ENCODE data around the gene NLRX1. TPM values are rescaled to one million over a fixed set of nuclear protein-coding genes. Genes with fewer than 3 reads are reported as not detected.

NLRX1 gene
- total and polyA plus RNA-seq, 10 of the 15 experiments (the other 5 are each of a cell fraction or from before 2014, with no cell fraction given): 0.85 to 18.5 (median 10.0) TPM

DNA sequence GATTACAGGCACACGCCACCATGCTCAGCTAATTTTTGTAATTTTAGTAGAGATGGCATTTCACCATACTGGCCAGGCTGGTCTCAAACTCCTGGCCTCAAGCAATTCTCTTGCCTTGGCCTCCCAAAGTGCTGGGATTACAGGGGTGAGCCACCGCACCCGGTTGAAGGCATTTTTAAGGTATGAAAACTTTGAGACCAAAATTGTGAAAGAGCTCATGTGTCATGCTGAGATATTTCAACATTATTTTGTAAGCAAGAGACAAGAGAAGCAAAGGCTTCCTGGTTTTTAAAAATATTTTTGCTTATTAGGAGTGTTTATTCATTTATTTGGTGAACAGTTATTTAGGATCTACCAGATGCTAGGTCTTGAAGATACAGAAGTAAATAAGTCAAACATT, 23.6 kb downstream of the NLRX1 start:
- ATAC-seq (no peak), FAIRE-seq (no peak), DNase-seq (ENCODE audit: low read depth, low spot score) (no peak)
- Histone ChIP-seq H3K79me2 (ENCODE audit: control insufficient read depth, insufficient read depth, low read length) (no peaks in the 10 kb centered on the region), H2AFZ (ENCODE audit: control insufficient read depth, low read depth, low read length) (no peak overlapping the region), H3K27me3 (replicated peaks in 1 of 2; ENCODE audit: control insufficient read depth in 2 of 2, insufficient read depth in 2 of 2, low read length in 1 of 2) (0 out of 4 replicates have a peak, but pooled peaks cover 0 to 2% of the 10 kb centered on the region in 2 experiments), H3K9ac (ENCODE audit: control insufficient read depth, insufficient read depth, low read length) (no peak overlapping the region), H3K9me3 (replicated peaks; ENCODE audit: control insufficient read depth, insufficient read depth, low read length) (no peaks in the 10 kb centered on the region), H3K4me1 (ENCODE audit: control insufficient read depth, insufficient read depth, low read length) (no peaks in the 10 kb centered on the region), H3K4me3 (no peak overlapping the region), H3K4me2 (ENCODE audit: control insufficient read depth, insufficient read depth) (no peak overlapping the region), H3K36me3 (ENCODE audit: control insufficient read depth in 2 of 2, insufficient read depth in 2 of 2, low read length in 1 of 2) (no peaks in the 10 kb centered on the region), H3K27ac (ENCODE audit: control insufficient read depth, insufficient read depth) (no peak overlapping the region), H4K20me1 (ENCODE audit: control insufficient read depth, insufficient read depth) (no peaks in the 10 kb centered on the region)
- intact Hi-C loops (cut with micrococcal nuclease; ENCODE audit: unreplicated experiment): no loop called here
- in situ Hi-C loops (cut with MboI): no loop called here
- ChIA-PET RAD21 (ENCODE audit: unreplicated experiment) (no interaction called here), POLR2A (interaction anchor here (0.7 to 1.1 kb wide), 2 partner anchors 10 to 20 kb away, joined by 5 read pairs; no protein-coding TSS in a partner anchor), CTCF (interaction anchor here (1.3 to 1.8 kb wide), 2 partner anchors 11 to 93 kb away, joined by 3 to 5 read pairs; no protein-coding TSS in a partner anchor), SMC1A (ENCODE audit: uncharacterized antibody, unreplicated experiment) (interaction anchor here (0.6 to 1.2 kb wide), 2 partner anchors 16 to 101 kb away, joined by 3 read pairs; no protein-coding TSS in a partner anchor)
- WGBS (ENCODE audit: insufficient coverage, insufficient replicate concordance, low lambda C conversion rate, missing lambda C conversion rate): 75% methylated on average over 3 of the region's 3 CpGs
- BruUV-seq (replicated peaks): no TSS peak
- TF ChIP-seq EZH2 (IDR thresholded peaks at IDR 0.05; ENCODE audit: borderline replicate concordance, control insufficient read depth, low read depth, low read length) (no peak), EED (IDR thresholded peaks at IDR 0.05; ENCODE audit: low read depth) (no peak), CHD1 (IDR thresholded peaks at IDR 0.05; ENCODE audit: low read depth, low read length) (no peak), CHD2 (IDR thresholded peaks at IDR 0.05; ENCODE audit: borderline replicate concordance, low read depth, low read length) (no peak), NFYA (IDR thresholded peaks at IDR 0.05; ENCODE audit: borderline replicate concordance, low read depth, low read length) (no peak), SMARCA5 (IDR thresholded peaks at IDR 0.05) (no peak), E2F8 (IDR thresholded peaks at IDR 0.05; ENCODE audit: low read depth, partially characterized antibody) (no peak), HDGF (IDR thresholded peaks at IDR 0.05) (no peak), CUX1 (IDR thresholded peaks at IDR 0.05; ENCODE audit: insufficient replicate concordance, low read depth, low read length) (no peak), KLF5 (IDR thresholded peaks at IDR 0.05; ENCODE audit: partially characterized antibody) (no peak), ASH2L (IDR thresholded peaks at IDR 0.05; ENCODE audit: borderline replicate concordance, low read depth) (no peak), HDAC6 (IDR thresholded peaks at IDR 0.05; ENCODE audit: unreplicated experiment) (no peak), USF1 (IDR thresholded peaks at IDR 0.05; ENCODE audit: borderline replicate concordance, extremely low read length, insufficient read depth, low read depth, low read length) (no peak)
- TF ChIP-seq, protein P1, sequence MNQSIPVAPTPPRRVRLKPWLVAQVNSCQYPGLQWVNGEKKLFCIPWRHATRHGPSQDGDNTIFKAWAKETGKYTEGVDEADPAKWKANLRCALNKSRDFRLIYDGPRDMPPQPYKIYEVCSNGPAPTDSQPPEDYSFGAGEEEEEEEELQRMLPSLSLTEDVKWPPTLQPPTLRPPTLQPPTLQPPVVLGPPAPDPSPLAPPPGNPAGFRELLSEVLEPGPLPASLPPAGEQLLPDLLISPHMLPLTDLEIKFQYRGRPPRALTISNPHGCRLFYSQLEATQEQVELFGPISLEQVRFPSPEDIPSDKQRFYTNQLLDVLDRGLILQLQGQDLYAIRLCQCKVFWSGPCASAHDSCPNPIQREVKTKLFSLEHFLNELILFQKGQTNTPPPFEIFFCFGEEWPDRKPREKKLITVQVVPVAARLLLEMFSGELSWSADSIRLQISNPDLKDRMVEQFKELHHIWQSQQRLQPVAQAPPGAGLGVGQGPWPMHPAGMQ (IDR thresholded peaks at IDR 0.05; ENCODE audit: borderline replicate concordance): no peak

All from GM12878 (cell line).